GM21526 (cell line): ENCODE data around the gene AKIRIN2.

Experiments
- ATAC-seq: cut with Tn5 transposase; IDR thresholded peaks from one replicate; pipeline ENCODE4 v1.9.1; 2021; ENCODE audit warnings: moderate library complexity; ENCODE audit not compliant: unreplicated experiment, low FRiP score

Gene AKIRIN2

GRCh38 chr6:87660226-87660911, 41.7 kb downstream of the AKIRIN2 start:
- ATAC-seq: no peak

GRCh38 chr6:87658516-87658915, 43.5 kb downstream of the AKIRIN2 start:
- ATAC-seq: no peak

- no peak for ATAC-seq
These were observed 45.2 kb downstream of the AKIRIN2 start for GRCh38 chr6:87656857-87657256.

GRCh38 chr6:87655824-87656223, 46.2 kb downstream of the AKIRIN2 start:
- ATAC-seq: no peak

GRCh38 chr6:87654875-87655454, 47.1 kb downstream of the AKIRIN2 start:
- ATAC-seq: no peak

GRCh38 chr6:87654122-87654521, 47.9 kb downstream of the AKIRIN2 start:
- no peak for ATAC-seq

GRCh38 chr6:87653074-87653962, 48.7 kb downstream of the AKIRIN2 start:
- ATAC-seq: no peak

- no peak for ATAC-seq
These were observed 57.0 kb downstream of the AKIRIN2 start for GRCh38 chr6:87645080-87645479.

- no peak for ATAC-seq
These were observed 60.9 kb downstream of the AKIRIN2 start for GRCh38 chr6:87641065-87641692.

- no peak for ATAC-seq
These were observed 62.7 kb downstream of the AKIRIN2 start for GRCh38 chr6:87639373-87639772.

GRCh38 chr6:87637106-87637505, 64.9 kb downstream of the AKIRIN2 start:
- no peak for ATAC-seq

GRCh38 chr6:87636315-87636714, 65.7 kb downstream of the AKIRIN2 start:
- no peak for ATAC-seq

GRCh38 chr6:87633851-87634250, 68.2 kb downstream of the AKIRIN2 start:
- no peak for ATAC-seq

- no peak for ATAC-seq
These were observed 71.3 kb downstream of the AKIRIN2 start for GRCh38 chr6:87630746-87631145.

- ATAC-seq: no peak
These were observed 73.2 kb downstream of the AKIRIN2 start for GRCh38 chr6:87628881-87629280.

GRCh38 chr6:87628424-87628823, 73.6 kb downstream of the AKIRIN2 start:
- peak; percentile 68 for ATAC-seq
